RWPE2 (cell line): ENCODE results near the gene CLHC1.

Experiments
- ATAC-seq: fragments of 200-7000 bp; cut with Tn5 transposase; 3 replicates; pipeline ENCODE4 v1.9.1; 2021; ENCODE audit warnings: low read depth
- DNase-seq: peaks from one replicate; pipeline ENCODE4 v3.0.0-alpha.2; 2020; ENCODE audit warnings: low spot score
- H3K27ac ChIP-seq: fragments of 450-650 bp; 2 replicates; pipeline ENCODE4 v1.5.1; 2017; ENCODE audit warnings: mild to moderate bottlenecking; ENCODE audit not compliant: poor library complexity, severe bottlenecking
- H3K27me3 ChIP-seq: fragments of 250-450 bp; sonication (Bioruptor Pico); 2 replicates; pipeline ENCODE4 v1.5.1; 2021; ENCODE audit warnings: mild to moderate bottlenecking, moderate library complexity; ENCODE audit not compliant: insufficient read depth, poor library complexity, severe bottlenecking
- H3K36me3 ChIP-seq: fragments of 250-450 bp; sonication (Bioruptor Pico); 2 replicates; pipeline ENCODE4 v1.5.1; 2020; ENCODE audit warnings: low read depth, mild to moderate bottlenecking, moderate library complexity
- H3K4me1 ChIP-seq: fragments of 250-450 bp; sonication (Bioruptor Pico); 2 replicates; pipeline ENCODE4 v1.5.1; 2021; ENCODE audit warnings: mild to moderate bottlenecking, moderate library complexity; ENCODE audit not compliant: insufficient read depth, poor library complexity, severe bottlenecking
- H3K4me3 ChIP-seq: fragments of 250-450 bp; sonication (Bioruptor Pico); 2 replicates; pipeline ENCODE4 v1.5.1; 2021; ENCODE audit warnings: mild to moderate bottlenecking, moderate library complexity; ENCODE audit not compliant: severe bottlenecking
- H3K9me3 ChIP-seq: fragments of 250-450 bp; sonication (Bioruptor Pico); 2 replicates; pipeline ENCODE4 v1.5.1; 2021; ENCODE audit warnings: mild to moderate bottlenecking, moderate library complexity; ENCODE audit not compliant: severe bottlenecking
- CTCF ChIP-seq: fragments of 450-650 bp; IDR thresholded peaks from one replicate; pipeline ENCODE4 v1.5.1; 2017; ENCODE audit warnings: mild to moderate bottlenecking, moderate library complexity; ENCODE audit not compliant: poor library complexity, severe bottlenecking

CLHC1 gene

GRCh38 chr2:55168221-55169154, 63.6 kb downstream of the CLHC1 start:
- no peaks in the 10 kb centered on the region for H3K9me3 ChIP-seq
- no peak overlapping the region for H3K4me3 ChIP-seq
- no peak overlapping the region for H3K27ac ChIP-seq
- no peak for DNase-seq
- TF ChIP-seq CTCF, result peak; percentile 95
- ATAC-seq, result peak; percentile 70
- no peaks in the 10 kb centered on the region for H3K27me3 ChIP-seq
- no peaks in the 10 kb centered on the region for H3K36me3 ChIP-seq
- no peaks in the 10 kb centered on the region for H3K4me1 ChIP-seq

GRCh38 chr2:55165626-55166025, 66.5 kb downstream of the CLHC1 start:
- ATAC-seq, result peak; percentile 60
- H3K4me3 ChIP-seq, result no peak overlapping the region
- no peaks in the 10 kb centered on the region for H3K4me1 ChIP-seq
- H3K27ac ChIP-seq, result no peak overlapping the region
- no peak for TF ChIP-seq CTCF
- no peak for DNase-seq
- H3K9me3 ChIP-seq, result no peaks in the 10 kb centered on the region
- no peaks in the 10 kb centered on the region for H3K27me3 ChIP-seq
- H3K36me3 ChIP-seq, result no peaks in the 10 kb centered on the region

GRCh38 chr2:55164534-55165480, 67.3 kb downstream of the CLHC1 start:
- no peaks in the 10 kb centered on the region for H3K9me3 ChIP-seq
- H3K27me3 ChIP-seq, result no peaks in the 10 kb centered on the region
- H3K36me3 ChIP-seq, result no peaks in the 10 kb centered on the region
- H3K4me3 ChIP-seq, result no peak overlapping the region
- no peaks in the 10 kb centered on the region for H3K4me1 ChIP-seq
- H3K27ac ChIP-seq, result no peak overlapping the region
- DNase-seq (no peak), ATAC-seq (no peak)
- no peak for TF ChIP-seq CTCF

GRCh38 chr2:55163941-55164390, 68.1 kb downstream of the CLHC1 start:
- H3K4me1 ChIP-seq, result no peaks in the 10 kb centered on the region
- no peak for DNase-seq
- TF ChIP-seq CTCF, result no peak
- H3K9me3 ChIP-seq, result no peaks in the 10 kb centered on the region
- 0 out of 3 replicates have a peak, but pooled peaks have one; percentile 9 for ATAC-seq
- H3K4me3 ChIP-seq, result no peak overlapping the region
- H3K36me3 ChIP-seq, result no peaks in the 10 kb centered on the region
- no peaks in the 10 kb centered on the region for H3K27me3 ChIP-seq
- no peak overlapping the region for H3K27ac ChIP-seq
